SK-N-SH (cell line): ENCODE measurements around the gene TUBB2B.

Experiments
- CTCF ChIP-seq: fragments of 200-600 bp; sonication (generic); IDR thresholded peaks from 2 replicates; pipeline ENCODE4 v1.6.1; 2017; ENCODE audit warnings: antibody characterized with exemption, mild to moderate bottlenecking, moderate library complexity
- EZH2phosphoT487 ChIP-seq: fragments of 200-600 bp; sonication (generic); IDR thresholded peaks from 2 replicates; pipeline ENCODE4 v1.6.1; 2017; ENCODE audit warnings: low read depth, mixed run types, mild to moderate bottlenecking, antibody characterized with exemption, moderate library complexity, borderline replicate concordance
- FOXJ3 ChIP-seq: sonication (generic); formaldehyde crosslinking; IDR thresholded peaks from 2 replicates; pipeline ENCODE4 v1.5.1; 2020; ENCODE audit warnings: mild to moderate bottlenecking, missing genetic modification reagents
- NFIC ChIP-seq: IDR thresholded peaks from 2 replicates; pipeline ENCODE4 v1.4.0; 2012; ENCODE audit warnings: borderline replicate concordance
- RAD21 ChIP-seq: IDR thresholded peaks from 2 replicates; pipeline ENCODE4 v1.6.1; 2012; ENCODE audit warnings: mild to moderate bottlenecking, low read length
- RCOR1 ChIP-seq: fragments of 150-350 bp; IDR thresholded peaks from 2 replicates; pipeline ENCODE4 v1.6.1; 2017; ENCODE audit warnings: antibody characterized with exemption, low read length
- REST ChIP-seq: IDR thresholded peaks from 2 replicates; pipeline ENCODE4 v1.6.1; 2012; ENCODE audit warnings: mild to moderate bottlenecking, low read depth, low read length, moderate library complexity
- RFX5 ChIP-seq: IDR thresholded peaks from 2 replicates; pipeline ENCODE4 v1.6.1; 2012; ENCODE audit warnings: mild to moderate bottlenecking, improper control_type of control experiment, low read length
- SMC3 ChIP-seq: IDR thresholded peaks from 2 replicates; pipeline ENCODE4 v1.6.1; 2012; ENCODE audit warnings: low read depth, low read length, improper control_type of control experiment
- TAF1 ChIP-seq: IDR thresholded peaks from 2 replicates; pipeline ENCODE4 v1.6.1; 2012; ENCODE audit warnings: low read depth, mild to moderate bottlenecking, low read length, moderate library complexity, borderline replicate concordance
- TEAD4 ChIP-seq: IDR thresholded peaks from 2 replicates; pipeline ENCODE4 v1.4.0; 2012; ENCODE audit warnings: mild to moderate bottlenecking, borderline replicate concordance; ENCODE audit not compliant: insufficient read depth
- ZBTB33 ChIP-seq: IDR thresholded peaks from 2 replicates; pipeline ENCODE4 v1.4.0; 2012; ENCODE audit warnings: low read depth, borderline replicate concordance

GRCh38 chr6:3265671-3266070 lies 38.2 kb upstream of the TUBB2B start:
- TF ChIP-seq CTCF = no peak
- no peak for TF ChIP-seq FOXJ3
- no peak for TF ChIP-seq TAF1
- TF ChIP-seq TEAD4 = no peak
- no peak for TF ChIP-seq NFIC
- TF ChIP-seq REST = no peak
- no peak for TF ChIP-seq EZH2phosphoT487
- TF ChIP-seq ZBTB33 = no peak
- TF ChIP-seq RCOR1 = no peak
- TF ChIP-seq RAD21 = no peak
- no peak for TF ChIP-seq SMC3
- no peak for TF ChIP-seq RFX5
